ENCODE measurements around the gene LRFN2. TPM values are rescaled to one million over a fixed set of nuclear protein-coding genes. Genes with fewer than 3 reads are reported as not detected.

Gene LRFN2
- total and polyA plus RNA-seq, 2 donors (not counting 1 experiment from before 2014, with no cell fraction given): not detected

DNA sequence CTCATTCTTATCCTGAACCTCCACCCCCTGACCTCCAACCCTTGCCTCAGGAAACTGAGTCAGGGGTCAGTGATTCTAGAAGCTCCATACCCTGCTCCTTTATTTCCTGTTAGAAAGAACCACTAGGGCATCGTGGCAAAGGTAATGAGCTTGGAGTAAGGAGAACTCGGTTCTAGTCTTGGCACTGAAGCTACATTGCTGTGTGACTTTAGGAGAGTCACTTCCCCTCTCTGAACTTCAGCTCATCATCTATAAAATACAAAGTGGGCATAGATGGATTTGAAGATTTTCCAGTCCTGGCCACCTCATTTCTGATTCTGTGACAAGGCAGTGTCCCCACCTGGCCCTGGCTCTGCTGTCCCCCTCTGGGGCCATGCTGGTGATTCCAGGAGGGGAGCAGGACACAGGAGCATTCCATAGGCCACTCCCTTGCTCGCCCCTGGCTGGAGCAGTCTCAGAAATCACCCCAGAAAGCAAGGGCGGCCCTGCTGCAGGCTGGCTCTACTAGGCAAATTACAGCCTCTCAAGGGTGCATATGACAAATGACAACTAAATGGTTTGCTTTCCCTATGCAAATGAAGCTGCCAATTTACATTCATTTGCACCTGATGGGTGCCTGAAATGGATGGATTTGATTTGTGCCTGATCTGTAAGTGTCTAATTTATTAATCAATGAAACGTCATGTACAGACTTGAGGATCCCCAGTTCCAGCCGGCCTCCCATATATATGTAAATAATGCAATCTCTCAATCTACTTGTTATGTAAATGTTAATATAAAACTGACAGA, 62.2 kb downstream of the LRFN2 start:
- ATAC-seq (ENCODE audit: low read depth) (no peak), DNase-seq (no peak)
- intact Hi-C loops (cut with micrococcal nuclease): no loop called here
- ChIA-PET CTCF (no interaction called here), POLR2A (no interaction called here)
- no peaks in the 10 kb centered on the region for H3K9me3 Mint-ChIP-seq (ENCODE audit: insufficient read depth)
- H3K27me3 Mint-ChIP-seq: no peaks in the 10 kb centered on the region
- H3K36me3 ChIP-seq (replicated peaks in 1 of 2; ENCODE audit: control extremely low read depth in 1 of 2, control insufficient read depth in 1 of 2, extremely low read depth in 1 of 2, insufficient read depth in 2 of 2, low read length in 1 of 2): no peaks in the 10 kb centered on the region
- no peak overlapping the region for H3K27ac Mint-ChIP-seq
- H3K4me3 Mint-ChIP-seq: no peak overlapping the region
- no peaks in the 10 kb centered on the region for H3K4me1 Mint-ChIP-seq
- H3K9me3 ChIP-seq (ENCODE audit: control extremely low read depth in 1 of 3, control insufficient read depth in 2 of 3, insufficient read depth in 1 of 3, low read length in 2 of 3): no peaks in the 10 kb centered on the region
- no peak overlapping the region for H3K4me3 ChIP-seq (ENCODE audit: control extremely low read depth in 1 of 5, extremely low read depth in 1 of 5, insufficient read depth in 1 of 5, low read depth in 2 of 5, low read length in 4 of 5)
- no peaks in the 10 kb centered on the region for H3K79me2 ChIP-seq (ENCODE audit: control insufficient read depth, insufficient read depth, low read length)
- no peaks in the 10 kb centered on the region for H4K20me1 ChIP-seq (ENCODE audit: control insufficient read depth, insufficient read depth, low read length, poor library complexity, severe bottlenecking)
- TF ChIP-seq EZH2 (IDR thresholded peaks at IDR 0.05; ENCODE audit: borderline replicate concordance, insufficient read depth, low read depth, low read length, poor library complexity, severe bottlenecking): no peak
- H3K27ac ChIP-seq (ENCODE audit: low read length in 2 of 2): no peak overlapping the region
- 90% methylated on average over 2 of the region's 6 CpGs for WGBS (ENCODE audit: insufficient coverage)
- no peaks in the 10 kb centered on the region for H3K27me3 ChIP-seq (replicated peaks in 1 of 4; ENCODE audit: control extremely low read depth in 1 of 4, control insufficient read depth in 3 of 4, insufficient read depth in 4 of 4, low read length in 3 of 4)
- no peak overlapping the region for H3K4me2 ChIP-seq (replicated peaks; ENCODE audit: low read depth, low read length, poor library complexity, severe bottlenecking)
- H3K9ac ChIP-seq (ENCODE audit: low read length): no peak overlapping the region
- no peaks in the 10 kb centered on the region for H3K4me1 ChIP-seq (ENCODE audit: control insufficient read depth in 2 of 2, insufficient read depth in 2 of 2, low read length in 2 of 2)
- no peak overlapping the region for H2AFZ ChIP-seq (ENCODE audit: insufficient read depth, low read depth, low read length, poor library complexity, severe bottlenecking)

DNA sequence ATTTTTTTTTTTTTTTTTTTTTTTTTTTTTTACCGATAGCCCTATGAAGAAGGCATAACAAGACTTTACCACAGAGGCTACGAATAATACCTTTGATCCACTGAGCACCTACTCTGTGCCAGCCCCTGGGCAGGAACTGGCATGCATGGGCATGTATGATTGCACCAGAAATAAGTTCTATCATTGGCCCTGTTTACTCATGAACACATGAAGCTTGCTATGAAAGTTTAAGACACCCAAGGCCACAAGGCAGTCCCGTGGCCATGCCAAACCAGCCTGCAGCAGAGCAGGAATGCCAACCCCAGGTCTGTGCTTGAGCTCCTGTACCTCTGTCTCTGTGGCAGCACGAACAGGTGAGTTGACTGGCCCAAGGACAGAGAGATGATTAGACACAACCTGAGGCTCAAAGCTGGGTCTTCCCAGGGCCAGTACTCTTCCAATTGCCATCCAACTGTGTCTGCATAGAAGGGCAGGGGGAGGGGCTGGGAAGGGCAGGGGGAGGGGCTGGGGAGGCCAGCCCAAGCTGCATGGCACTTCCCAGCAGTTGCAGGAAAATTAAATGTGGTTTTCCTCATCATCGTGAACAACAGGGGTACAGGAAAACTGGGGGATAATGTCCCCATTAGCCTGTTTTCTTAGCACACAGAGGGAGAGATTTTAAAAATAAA, 63.5 kb downstream of the LRFN2 start:
- H2AFZ ChIP-seq (ENCODE audit: insufficient read depth, low read depth, low read length, poor library complexity, severe bottlenecking): no peak overlapping the region
- intact Hi-C loops (cut with micrococcal nuclease): no loop called here
- H3K27ac Mint-ChIP-seq: no peak overlapping the region
- ChIA-PET CTCF (no interaction called here), POLR2A (no interaction called here)
- H3K4me2 ChIP-seq (replicated peaks; ENCODE audit: low read depth, low read length, poor library complexity, severe bottlenecking): no peak overlapping the region
- ATAC-seq (ENCODE audit: low read depth) (no peak), DNase-seq (no peak)
- H3K4me1 ChIP-seq (ENCODE audit: control insufficient read depth in 2 of 2, insufficient read depth in 2 of 2, low read length in 2 of 2): no peaks in the 10 kb centered on the region
- no peak overlapping the region for H3K4me3 ChIP-seq (ENCODE audit: control extremely low read depth in 1 of 5, extremely low read depth in 1 of 5, insufficient read depth in 1 of 5, low read depth in 2 of 5, low read length in 4 of 5)
- TF ChIP-seq EZH2 (IDR thresholded peaks at IDR 0.05; ENCODE audit: borderline replicate concordance, insufficient read depth, low read depth, low read length, poor library complexity, severe bottlenecking): no peak
- TF ChIP-seq, protein P1, sequence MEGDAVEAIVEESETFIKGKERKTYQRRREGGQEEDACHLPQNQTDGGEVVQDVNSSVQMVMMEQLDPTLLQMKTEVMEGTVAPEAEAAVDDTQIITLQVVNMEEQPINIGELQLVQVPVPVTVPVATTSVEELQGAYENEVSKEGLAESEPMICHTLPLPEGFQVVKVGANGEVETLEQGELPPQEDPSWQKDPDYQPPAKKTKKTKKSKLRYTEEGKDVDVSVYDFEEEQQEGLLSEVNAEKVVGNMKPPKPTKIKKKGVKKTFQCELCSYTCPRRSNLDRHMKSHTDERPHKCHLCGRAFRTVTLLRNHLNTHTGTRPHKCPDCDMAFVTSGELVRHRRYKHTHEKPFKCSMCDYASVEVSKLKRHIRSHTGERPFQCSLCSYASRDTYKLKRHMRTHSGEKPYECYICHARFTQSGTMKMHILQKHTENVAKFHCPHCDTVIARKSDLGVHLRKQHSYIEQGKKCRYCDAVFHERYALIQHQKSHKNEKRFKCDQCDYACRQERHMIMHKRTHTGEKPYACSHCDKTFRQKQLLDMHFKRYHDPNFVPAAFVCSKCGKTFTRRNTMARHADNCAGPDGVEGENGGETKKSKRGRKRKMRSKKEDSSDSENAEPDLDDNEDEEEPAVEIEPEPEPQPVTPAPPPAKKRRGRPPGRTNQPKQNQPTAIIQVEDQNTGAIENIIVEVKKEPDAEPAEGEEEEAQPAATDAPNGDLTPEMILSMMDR (IDR thresholded peaks at IDR 0.05): no peak
- no peaks in the 10 kb centered on the region for H3K9me3 ChIP-seq (ENCODE audit: control extremely low read depth in 1 of 3, control insufficient read depth in 2 of 3, insufficient read depth in 1 of 3, low read length in 2 of 3)
- H3K27me3 ChIP-seq (replicated peaks in 1 of 4; ENCODE audit: control extremely low read depth in 1 of 4, control insufficient read depth in 3 of 4, insufficient read depth in 4 of 4, low read length in 3 of 4): no peaks in the 10 kb centered on the region
- H3K9ac ChIP-seq (ENCODE audit: low read length): no peak overlapping the region
- H3K4me3 Mint-ChIP-seq: no peak overlapping the region
- H3K27ac ChIP-seq (ENCODE audit: low read length in 2 of 2): no peak overlapping the region
- no peaks in the 10 kb centered on the region for H4K20me1 ChIP-seq (ENCODE audit: control insufficient read depth, insufficient read depth, low read length, poor library complexity, severe bottlenecking)
- 76% methylated on average over 1 of the region's 5 CpGs for WGBS (ENCODE audit: insufficient coverage)
- no peaks in the 10 kb centered on the region for H3K9me3 Mint-ChIP-seq (ENCODE audit: insufficient read depth)
- no peaks in the 10 kb centered on the region for H3K4me1 Mint-ChIP-seq
- no peaks in the 10 kb centered on the region for H3K79me2 ChIP-seq (ENCODE audit: control insufficient read depth, insufficient read depth, low read length)
- no peaks in the 10 kb centered on the region for H3K36me3 ChIP-seq (replicated peaks in 1 of 2; ENCODE audit: control extremely low read depth in 1 of 2, control insufficient read depth in 1 of 2, extremely low read depth in 1 of 2, insufficient read depth in 2 of 2, low read length in 1 of 2)
- peaks cover 2% of the 10 kb centered on the region for H3K27me3 Mint-ChIP-seq
